HepG2 (cell line): ENCODE results near the gene HES6. TPM values are rescaled to one million over a fixed set of nuclear protein-coding genes. Genes with fewer than 3 reads are reported as not detected.
A peak's percentile ranks its signal among the peaks of the same experiment; 100 is the strongest.

Source experiments
- ADNP ChIP-seq: sonication (generic); formaldehyde crosslinking; IDR thresholded peaks from 2 replicates; pipeline ENCODE4 v1.4.0; 2020; ENCODE audit warnings: missing genetic modification reagents
- CBX2 ChIP-seq, 2 experiments: fragments of 200-600 bp in 1 of 2; sonication (generic); formaldehyde crosslinking in 1 of 2; IDR thresholded peaks; 2 replicates each; pipeline versions ENCODE4 v1.7.0 to v1.8.1; 2018 to 2022; ENCODE audit warnings: low read depth in 2 of 2, low read length in 1 of 2, mild to moderate bottlenecking in 1 of 2, missing genetic modification reagents in 1 of 2
- DPF2 ChIP-seq: sonication (generic); formaldehyde crosslinking; IDR thresholded peaks from 2 replicates; pipeline ENCODE4 v1.4.0; 2020; ENCODE audit warnings: mild to moderate bottlenecking, low read depth, missing genetic modification reagents, borderline replicate concordance
- ETV5 ChIP-seq: IDR thresholded peaks from 2 replicates; pipeline ENCODE4 v1.6.1; 2018; ENCODE audit warnings: missing biosample characterization, missing genetic modification reagents, inconsistent platforms, borderline replicate concordance
- HNRNPL ChIP-seq: fragments of 200-400 bp; formaldehyde crosslinking; IDR thresholded peaks from 2 replicates; pipeline ENCODE4 v1.6.1; 2017; ENCODE audit warnings: mild to moderate bottlenecking, low read depth, low read length
- MZF1 ChIP-seq: sonication (generic); formaldehyde crosslinking; IDR thresholded peaks from 2 replicates; pipeline ENCODE4 v1.8.1; 2023; ENCODE audit warnings: mild to moderate bottlenecking, missing genetic modification reagents, borderline replicate concordance
- RCOR2 ChIP-seq: IDR thresholded peaks from 2 replicates; pipeline ENCODE4 v1.6.1; 2016; ENCODE audit warnings: missing biosample characterization, missing genetic modification reagents
- SALL1 ChIP-seq: sonication (generic); formaldehyde crosslinking; IDR thresholded peaks from 2 replicates; pipeline ENCODE4 v1.8.0; 2022; ENCODE audit warnings: mild to moderate bottlenecking, missing genetic modification reagents
- SETDB1 ChIP-seq: sonication (generic); formaldehyde crosslinking; IDR thresholded peaks from 2 replicates; pipeline ENCODE4 v1.5.1; 2020; ENCODE audit warnings: missing genetic modification reagents, mild to moderate bottlenecking, borderline replicate concordance
- SUZ12 ChIP-seq: fragments of 150-350 bp; IDR thresholded peaks from 2 replicates; pipeline ENCODE4 v1.6.1; 2014; ENCODE audit warnings: low read depth, low read length
- ZFP41 ChIP-seq: sonication (generic); formaldehyde crosslinking; IDR thresholded peaks from 2 replicates; pipeline ENCODE4 v1.4.0; 2020; ENCODE audit warnings: mild to moderate bottlenecking, missing genetic modification reagents, borderline replicate concordance
- ZNF235 ChIP-seq: sonication (generic); formaldehyde crosslinking; IDR thresholded peaks from 2 replicates; pipeline ENCODE4 v1.8.1; 2023; ENCODE audit warnings: mild to moderate bottlenecking, missing genetic modification reagents, borderline replicate concordance
- ZNF7 ChIP-seq: IDR thresholded peaks from 2 replicates; pipeline ENCODE4 v1.6.1; 2016; ENCODE audit warnings: missing biosample characterization, missing genetic modification reagents
- ZNF841 ChIP-seq: sonication (generic); formaldehyde crosslinking; IDR thresholded peaks from 2 replicates; pipeline ENCODE4 v1.8.1; 2023; ENCODE audit warnings: missing genetic modification reagents, borderline replicate concordance
- ZNF850 ChIP-seq: sonication (generic); formaldehyde crosslinking; conservative IDR thresholded peaks from 2 replicates; pipeline ENCODE4 v1.9.0; 2021; ENCODE audit warnings: mild to moderate bottlenecking, missing genetic modification reagents
- polyA plus RNA-seq, 8 experiments: library from polyadenylated mRNA; depleted of rRNA in 3 of 8; stranded (reverse) in 7 of 8; unstranded in 1 of 8; fragments of >200 nt; fragmentation: Illumina TruSeq in 4 of 8; extraction: Trizol in 4 of 8; gene quantifications; 2 replicates each; pipeline versions ENCODE4 v1.2.1 to v1.2.3, GENCODE V29; 2011 to 2016; ENCODE audit warnings: low read depth in 4 of 8, missing spikeins in 1 of 8, mixed read lengths in 1 of 8; ENCODE audit not compliant: insufficient read depth in 1 of 8
- total RNA-seq, 5 experiments: library from RNA; depleted of rRNA; stranded (reverse); fragments of >200 nt; fragmentation: Illumina TruSeq; extraction: Trizol; gene quantifications; 2 replicates each; pipeline ENCODE4 v1.2.3, GENCODE V29; 2016; ENCODE audit warnings: low read depth in 1 of 5
- TF ChIP-seq, protein P1 (sequence below): sonication (generic); IDR thresholded peaks from 2 replicates; pipeline ENCODE4 v1.6.1; 2016; ENCODE audit warnings: low read depth, borderline replicate concordance
- TF ChIP-seq, protein P2 (sequence below): sonication (generic); formaldehyde crosslinking; conservative IDR thresholded peaks from 2 replicates; pipeline ENCODE4 v1.4.0; 2020; ENCODE audit warnings: missing genetic modification reagents
- TF ChIP-seq, protein P3 (sequence below): sonication (generic); formaldehyde crosslinking; IDR thresholded peaks from 2 replicates; pipeline ENCODE4 v1.5.0; 2020; ENCODE audit warnings: mild to moderate bottlenecking, missing genetic modification reagents, borderline replicate concordance
- TF ChIP-seq, protein P4 (sequence below): sonication (generic); formaldehyde crosslinking; IDR thresholded peaks from 2 replicates; pipeline ENCODE4 v1.4.0; 2020; ENCODE audit warnings: missing genetic modification reagents

HES6 gene
- total and polyA plus RNA-seq, 2 of the 13 experiments (the other 11 are each of a cell fraction or from before 2014, with no cell fraction given), result 19.5 to 82.8 TPM

DNA sequence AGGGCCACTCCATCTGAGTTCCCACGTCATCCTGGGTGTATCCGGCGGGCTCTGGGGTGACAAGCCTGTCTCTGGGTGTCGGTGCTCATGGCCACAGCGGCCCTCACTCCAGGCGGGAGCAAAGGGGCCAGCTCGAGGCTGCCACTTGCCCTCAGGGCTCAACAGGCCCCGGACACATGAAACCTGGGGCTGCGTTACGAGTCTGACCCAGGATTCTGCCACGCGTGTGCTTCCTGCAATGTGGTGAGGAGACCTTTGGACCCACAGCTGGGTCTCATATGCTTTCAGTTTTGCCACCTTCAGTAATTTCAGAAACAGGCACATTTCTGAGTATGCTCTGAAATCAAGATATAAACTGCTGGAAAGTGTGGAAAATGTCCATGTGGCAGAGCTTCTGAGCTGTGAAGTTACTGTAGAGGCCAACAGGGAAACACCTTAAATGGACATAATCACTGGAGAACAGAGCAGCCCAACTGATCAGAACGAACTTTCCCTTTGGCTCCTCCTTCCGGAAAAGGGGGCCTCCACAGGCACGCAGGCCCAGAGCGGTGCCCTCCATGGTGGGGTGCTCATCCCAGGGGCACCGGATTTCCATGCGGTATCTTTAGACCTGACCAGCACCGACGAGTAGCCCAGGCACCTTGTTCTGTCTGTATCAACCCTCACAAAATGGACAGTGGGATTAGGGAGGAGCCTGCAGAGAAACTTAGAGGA lies 34.5 kb upstream of the HES6 start (continued):
- peak; percentile 27; the same call in 1 of the 2 replicates for TF ChIP-seq SALL1
- TF ChIP-seq ETV5 (CRISPR knock-in tag), result no peak
- no peak for TF ChIP-seq ZNF841 (CRISPR knock-in tag)
- no peak for TF ChIP-seq ZNF235
- no peak for TF ChIP-seq DPF2 (CRISPR knock-in tag)
- TF ChIP-seq HNRNPL, result no peak
- no peak for TF ChIP-seq MZF1
- TF ChIP-seq, protein P1, sequence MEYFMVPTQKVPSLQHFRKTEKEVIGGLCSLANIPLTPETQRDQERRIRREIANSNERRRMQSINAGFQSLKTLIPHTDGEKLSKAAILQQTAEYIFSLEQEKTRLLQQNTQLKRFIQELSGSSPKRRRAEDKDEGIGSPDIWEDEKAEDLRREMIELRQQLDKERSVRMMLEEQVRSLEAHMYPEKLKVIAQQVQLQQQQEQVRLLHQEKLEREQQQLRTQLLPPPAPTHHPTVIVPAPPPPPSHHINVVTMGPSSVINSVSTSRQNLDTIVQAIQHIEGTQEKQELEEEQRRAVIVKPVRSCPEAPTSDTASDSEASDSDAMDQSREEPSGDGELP, result peak; percentile 76
- TF ChIP-seq, protein P2, sequence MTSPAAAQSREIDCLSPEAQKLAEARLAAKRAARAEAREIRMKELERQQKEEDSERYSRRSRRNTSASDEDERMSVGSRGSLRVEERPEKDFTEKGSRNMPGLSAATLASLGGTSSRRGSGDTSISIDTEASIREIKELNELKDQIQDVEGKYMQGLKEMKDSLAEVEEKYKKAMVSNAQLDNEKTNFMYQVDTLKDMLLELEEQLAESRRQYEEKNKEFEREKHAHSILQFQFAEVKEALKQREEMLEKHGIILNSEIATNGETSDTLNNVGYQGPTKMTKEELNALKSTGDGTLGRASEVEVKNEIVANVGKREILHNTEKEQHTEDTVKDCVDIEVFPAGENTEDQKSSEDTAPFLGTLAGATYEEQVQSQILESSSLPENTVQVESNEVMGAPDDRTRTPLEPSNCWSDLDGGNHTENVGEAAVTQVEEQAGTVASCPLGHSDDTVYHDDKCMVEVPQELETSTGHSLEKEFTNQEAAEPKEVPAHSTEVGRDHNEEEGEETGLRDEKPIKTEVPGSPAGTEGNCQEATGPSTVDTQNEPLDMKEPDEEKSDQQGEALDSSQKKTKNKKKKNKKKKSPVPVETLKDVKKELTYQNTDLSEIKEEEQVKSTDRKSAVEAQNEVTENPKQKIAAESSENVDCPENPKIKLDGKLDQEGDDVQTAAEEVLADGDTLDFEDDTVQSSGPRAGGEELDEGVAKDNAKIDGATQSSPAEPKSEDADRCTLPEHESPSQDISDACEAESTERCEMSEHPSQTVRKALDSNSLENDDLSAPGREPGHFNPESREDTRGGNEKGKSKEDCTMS (CRISPR knock-in tag), result no peak
- TF ChIP-seq ZNF7 (CRISPR knock-in tag), result no peak
- TF ChIP-seq ZFP41, result no peak
- TF ChIP-seq, protein P3, sequence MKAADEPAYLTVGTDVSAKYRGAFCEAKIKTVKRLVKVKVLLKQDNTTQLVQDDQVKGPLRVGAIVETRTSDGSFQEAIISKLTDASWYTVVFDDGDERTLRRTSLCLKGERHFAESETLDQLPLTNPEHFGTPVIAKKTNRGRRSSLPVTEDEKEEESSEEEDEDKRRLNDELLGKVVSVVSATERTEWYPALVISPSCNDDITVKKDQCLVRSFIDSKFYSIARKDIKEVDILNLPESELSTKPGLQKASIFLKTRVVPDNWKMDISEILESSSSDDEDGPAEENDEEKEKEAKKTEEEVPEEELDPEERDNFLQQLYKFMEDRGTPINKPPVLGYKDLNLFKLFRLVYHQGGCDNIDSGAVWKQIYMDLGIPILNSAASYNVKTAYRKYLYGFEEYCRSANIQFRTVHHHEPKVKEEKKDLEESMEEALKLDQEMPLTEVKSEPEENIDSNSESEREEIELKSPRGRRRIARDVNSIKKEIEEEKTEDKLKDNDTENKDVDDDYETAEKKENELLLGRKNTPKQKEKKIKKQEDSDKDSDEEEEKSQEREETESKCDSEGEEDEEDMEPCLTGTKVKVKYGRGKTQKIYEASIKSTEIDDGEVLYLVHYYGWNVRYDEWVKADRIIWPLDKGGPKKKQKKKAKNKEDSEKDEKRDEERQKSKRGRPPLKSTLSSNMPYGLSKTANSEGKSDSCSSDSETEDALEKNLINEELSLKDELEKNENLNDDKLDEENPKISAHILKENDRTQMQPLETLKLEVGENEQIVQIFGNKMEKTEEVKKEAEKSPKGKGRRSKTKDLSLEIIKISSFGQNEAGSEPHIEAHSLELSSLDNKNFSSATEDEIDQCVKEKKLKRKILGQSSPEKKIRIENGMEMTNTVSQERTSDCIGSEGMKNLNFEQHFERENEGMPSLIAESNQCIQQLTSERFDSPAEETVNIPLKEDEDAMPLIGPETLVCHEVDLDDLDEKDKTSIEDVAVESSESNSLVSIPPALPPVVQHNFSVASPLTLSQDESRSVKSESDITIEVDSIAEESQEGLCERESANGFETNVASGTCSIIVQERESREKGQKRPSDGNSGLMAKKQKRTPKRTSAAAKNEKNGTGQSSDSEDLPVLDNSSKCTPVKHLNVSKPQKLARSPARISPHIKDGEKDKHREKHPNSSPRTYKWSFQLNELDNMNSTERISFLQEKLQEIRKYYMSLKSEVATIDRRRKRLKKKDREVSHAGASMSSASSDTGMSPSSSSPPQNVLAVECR (CRISPR knock-in tag), result no peak
- no peak for TF ChIP-seq ADNP
- TF ChIP-seq, protein P4, sequence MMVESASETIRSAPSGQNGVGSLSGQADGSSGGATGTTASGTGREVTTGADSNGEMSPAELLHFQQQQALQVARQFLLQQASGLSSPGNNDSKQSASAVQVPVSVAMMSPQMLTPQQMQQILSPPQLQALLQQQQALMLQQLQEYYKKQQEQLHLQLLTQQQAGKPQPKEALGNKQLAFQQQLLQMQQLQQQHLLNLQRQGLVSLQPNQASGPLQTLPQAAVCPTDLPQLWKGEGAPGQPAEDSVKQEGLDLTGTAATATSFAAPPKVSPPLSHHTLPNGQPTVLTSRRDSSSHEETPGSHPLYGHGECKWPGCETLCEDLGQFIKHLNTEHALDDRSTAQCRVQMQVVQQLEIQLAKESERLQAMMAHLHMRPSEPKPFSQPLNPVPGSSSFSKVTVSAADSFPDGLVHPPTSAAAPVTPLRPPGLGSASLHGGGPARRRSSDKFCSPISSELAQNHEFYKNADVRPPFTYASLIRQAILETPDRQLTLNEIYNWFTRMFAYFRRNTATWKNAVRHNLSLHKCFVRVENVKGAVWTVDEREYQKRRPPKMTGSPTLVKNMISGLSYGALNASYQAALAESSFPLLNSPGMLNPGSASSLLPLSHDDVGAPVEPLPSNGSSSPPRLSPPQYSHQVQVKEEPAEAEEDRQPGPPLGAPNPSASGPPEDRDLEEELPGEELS (CRISPR knock-in tag), result no peak
- no peak for TF ChIP-seq ZNF850 (CRISPR knock-in tag)
- TF ChIP-seq SETDB1 (CRISPR knock-in tag), result no peak
- no peak for TF ChIP-seq SUZ12
- TF ChIP-seq RCOR2 (CRISPR knock-in tag), result no peak
- no peak for TF ChIP-seq CBX2 (IDR thresholded peaks at IDR 0.05; ENCODE audit: low read depth, low read length)
- no peak for TF ChIP-seq CBX2 (CRISPR knock-in tag; IDR thresholded peaks at IDR 0.05; ENCODE audit: low read depth)
